DMS114 treated with DMSO at 0.1 percent for 48 hours (cell line): ENCODE results near the gene OR5V1.
"Not testable (repeated sequence)": the region's sequence is repeated elsewhere in the genome, so short reads cannot be mapped to it uniquely, and the experiment has no call there.

ENCODE experiments used
- DNase-seq: peaks from one replicate; lab custom pipeline; 2025; ENCODE audit not compliant: unreplicated experiment; lab: John Stamatoyannopoulos, UW

Gene OR5V1

GRCh38 chr6:29368765-29369164 is at the start of gene OR5V1:
Gene OR5V1, minus strand, starts transcription at chr6:29368865. Its CDS starts 12,670 bp downstream, at chr6:29356195.
- DNase-seq: no peak

- DNase-seq: no peak
Measured at GRCh38 chr6:29414588-29414987, 45.9 kb upstream of the OR5V1 start, which contains the start of gene OR12D1. Gene OR12D1, plus strand, starts transcription at chr6:29414928.

- no peak for DNase-seq
Measured at GRCh38 chr6:29403801-29404200, 35.1 kb upstream of the OR5V1 start.

- no peak for DNase-seq
Measured at GRCh38 chr6:29399525-29399924, 30.9 kb upstream of the OR5V1 start.

GRCh38 chr6:29395331-29395730 is 26.7 kb upstream of the OR5V1 start, which contains the start of gene OR12D2:
Gene OR12D2, plus strand, starts transcription at chr6:29395631. Its CDS starts 1,069 bp downstream, at chr6:29396700.
- no peak for DNase-seq

- DNase-seq: no peak
Measured at GRCh38 chr6:29388533-29388932, 19.9 kb upstream of the OR5V1 start.

- DNase-seq: peak; percentile 28
Measured at GRCh38 chr6:29376003-29376402, 7.3 kb upstream of the OR5V1 start.

- no peak for DNase-seq
Measured at GRCh38 chr6:29375191-29375590, 6.5 kb upstream of the OR5V1 start, which contains the start of gene OR12D3. Gene OR12D3, minus strand, starts transcription at chr6:29375291. Its CDS starts 4 bp downstream, at chr6:29375287.

- DNase-seq: no peak
Measured at GRCh38 chr6:29355603-29356002, 13.1 kb downstream of the OR5V1 start.

GRCh38 chr6:29354980-29355379 is 13.7 kb downstream of the OR5V1 start:
- DNase-seq: no peak

GRCh38 chr6:29349348-29349747 is 19.3 kb downstream of the OR5V1 start:
- DNase-seq: not testable (repeated sequence)

- no peak for DNase-seq
Measured at GRCh38 chr6:29345380-29345779, 23.3 kb downstream of the OR5V1 start.

GRCh38 chr6:29336269-29336668 is 32.4 kb downstream of the OR5V1 start:
- no peak for DNase-seq

- DNase-seq: no peak
Measured at GRCh38 chr6:29332676-29333075, 36.0 kb downstream of the OR5V1 start.

GRCh38 chr6:29325777-29326176 is 42.9 kb downstream of the OR5V1 start:
- no peak for DNase-seq

GRCh38 chr6:29323332-29323731 is 45.3 kb downstream of the OR5V1 start:
- DNase-seq: not testable (repeated sequence)

GRCh38 chr6:29319931-29320330 is 48.7 kb downstream of the OR5V1 start:
- DNase-seq: no peak
